H9 (cell line): ENCODE measurements around the gene C2orf81. TPM values are rescaled to one million over a fixed set of nuclear protein-coding genes. Genes with fewer than 3 reads are reported as not detected.
A peak's percentile ranks its signal among the peaks of the same experiment; 100 is the strongest.
"Not testable (repeated sequence)": the region's sequence is repeated elsewhere in the genome, so short reads cannot be mapped to it uniquely, and the experiment has no call there.

ENCODE experiments used
- DNase-seq: peaks from one replicate; pipeline ENCODE4 v3.0.0-alpha.2; 2017
- H2AFZ ChIP-seq: one replicate; pipeline ENCODE4 v1.6.1; 2013; ENCODE audit warnings: mild to moderate bottlenecking, low read length, control low read depth, moderate library complexity
- H2AK5ac ChIP-seq: 2 replicates; pipeline ENCODE4 v1.6.1; 2013; ENCODE audit warnings: low read length, control low read depth, mixed read lengths; ENCODE audit not compliant: insufficient read length
- H2BK120ac ChIP-seq: one replicate; pipeline ENCODE4 v1.6.1; 2013; ENCODE audit warnings: low read depth, mild to moderate bottlenecking, low read length, control low read depth, inconsistent platforms; ENCODE audit not compliant: poor library complexity, severe bottlenecking
- H2BK12ac ChIP-seq: 2 replicates; pipeline ENCODE4 v1.6.1; 2013; ENCODE audit warnings: low read length, control low read depth, mixed read lengths, low read depth; ENCODE audit not compliant: insufficient read length
- H2BK15ac ChIP-seq: 2 replicates; pipeline ENCODE4 v1.6.1; 2013; ENCODE audit warnings: low read depth, low read length, control low read depth
- H2BK20ac ChIP-seq: one replicate; pipeline ENCODE4 v1.6.1; 2013; ENCODE audit warnings: low read depth, mild to moderate bottlenecking, low read length, control low read depth, inconsistent platforms; ENCODE audit not compliant: poor library complexity, severe bottlenecking
- H2BK5ac ChIP-seq: 2 replicates; pipeline ENCODE4 v1.6.1; 2013; ENCODE audit warnings: low read length, control low read depth, mixed read lengths; ENCODE audit not compliant: insufficient read length
- H3K14ac ChIP-seq: 2 replicates; pipeline ENCODE4 v1.6.1; 2013; ENCODE audit warnings: low read length, control low read depth; ENCODE audit not compliant: insufficient read depth
- H3K18ac ChIP-seq: 2 replicates; pipeline ENCODE4 v1.6.1; 2013; ENCODE audit warnings: low read depth, mild to moderate bottlenecking, mixed read lengths, low read length, control low read depth; ENCODE audit not compliant: insufficient read length
- H3K23ac ChIP-seq: 2 replicates; pipeline ENCODE4 v1.6.1; 2013; ENCODE audit warnings: low read length, control low read depth, mixed read lengths, low read depth; ENCODE audit not compliant: insufficient read length
- H3K23me2 ChIP-seq: 2 replicates; pipeline ENCODE4 v1.6.1; 2013; ENCODE audit warnings: low read depth, mild to moderate bottlenecking, mixed read lengths, low read length, control low read depth; ENCODE audit not compliant: insufficient read length, poor library complexity, severe bottlenecking
- H3K27ac ChIP-seq: 2 replicates; pipeline ENCODE4 v1.5.1; 2013; ENCODE audit warnings: low read length, control low read depth, mixed read lengths, low read depth; ENCODE audit not compliant: insufficient read length
- H3K27me3 ChIP-seq: 2 replicates; pipeline ENCODE4 v1.6.1; 2013; ENCODE audit warnings: low read length, control low read depth, inconsistent platforms; ENCODE audit not compliant: insufficient read depth
- H3K4ac ChIP-seq: 2 replicates; pipeline ENCODE4 v1.6.1; 2013; ENCODE audit warnings: low read depth, mild to moderate bottlenecking, control low read depth, inconsistent platforms, low read length, moderate library complexity
- H3K4me1 ChIP-seq: 2 replicates; pipeline ENCODE4 v1.6.1; 2013; ENCODE audit warnings: low read length, control low read depth, inconsistent platforms; ENCODE audit not compliant: insufficient read depth
- H3K4me2 ChIP-seq: 2 replicates; pipeline ENCODE4 v1.6.1; 2013; ENCODE audit warnings: low read length, control low read depth, mixed read lengths; ENCODE audit not compliant: insufficient read length, insufficient read depth
- H3K56ac ChIP-seq: 2 replicates; pipeline ENCODE4 v1.6.1; 2013; ENCODE audit warnings: low read depth, mild to moderate bottlenecking, mixed read lengths, low read length, control low read depth; ENCODE audit not compliant: insufficient read length
- H3K79me1 ChIP-seq: 2 replicates; pipeline ENCODE4 v1.6.1; 2013; ENCODE audit warnings: low read depth, mild to moderate bottlenecking, moderate library complexity, low read length, control low read depth, inconsistent platforms; ENCODE audit not compliant: insufficient read depth, poor library complexity, severe bottlenecking
- H3K79me2 ChIP-seq: 2 replicates; pipeline ENCODE4 v1.6.1; 2013; ENCODE audit warnings: low read length, control low read depth, inconsistent platforms; ENCODE audit not compliant: insufficient read depth
- H3K9ac ChIP-seq: 2 replicates; pipeline ENCODE4 v1.6.1; 2013; ENCODE audit warnings: low read length, control low read depth, mixed read lengths; ENCODE audit not compliant: insufficient read length; ENCODE audit errors: extremely low read depth
- H3K9me3 ChIP-seq: one replicate; pipeline ENCODE4 v1.6.1; 2013; ENCODE audit warnings: low read depth, low read length, inconsistent platforms; ENCODE audit not compliant: control insufficient read depth
- H3T11ph ChIP-seq: one replicate; pipeline ENCODE4 v1.6.1; 2013; ENCODE audit warnings: mild to moderate bottlenecking, low read length, control low read depth, inconsistent platforms
- H4K20me1 ChIP-seq: one replicate; pipeline ENCODE4 v1.6.1; 2013; ENCODE audit not compliant: control insufficient read depth, insufficient read length, insufficient read depth
- H4K5ac ChIP-seq: 2 replicates; pipeline ENCODE4 v1.6.1; 2013; ENCODE audit warnings: low read depth, mild to moderate bottlenecking, mixed read lengths, low read length, control low read depth; ENCODE audit not compliant: insufficient read length
- H4K8ac ChIP-seq: replicated peaks from 2 replicates; pipeline ENCODE4 v1.6.1; 2013; ENCODE audit warnings: low read length, control low read depth, mixed read lengths, low read depth; ENCODE audit not compliant: insufficient read length
- H4K91ac ChIP-seq: 2 replicates; pipeline ENCODE4 v1.6.1; 2013; ENCODE audit warnings: low read depth, mild to moderate bottlenecking, moderate library complexity, mixed read lengths, low read length, control low read depth; ENCODE audit not compliant: insufficient read length
- H3K27ac Mint-ChIP-seq, 3 experiments: 2 replicates in 2 of 3; 3 replicates in 1 of 3; pipeline ENCODE4 v1.8.0; 2020 to 2021; ENCODE audit warnings: mixed read lengths in 3 of 3, mild to moderate bottlenecking in 1 of 3, moderate library complexity in 1 of 3
- H3K27me3 Mint-ChIP-seq: 2 replicates; pipeline ENCODE4 v1.8.0; 2021; ENCODE audit warnings: low read depth, mild to moderate bottlenecking, moderate library complexity, mixed read lengths
- H3K36me3 Mint-ChIP-seq, 3 experiments: 2 replicates in 2 of 3; 3 replicates in 1 of 3; pipeline ENCODE4 v1.8.0; 2020 to 2021; ENCODE audit warnings: low read depth in 3 of 3, mixed read lengths in 3 of 3; ENCODE audit not compliant: insufficient read depth in 1 of 3
- H3K4me1 Mint-ChIP-seq, 2 experiments: 2 replicates each; pipeline ENCODE4 v1.8.0; 2020; ENCODE audit warnings: mixed read lengths in 2 of 2
- H3K4me3 Mint-ChIP-seq, 2 experiments: 2 replicates in 1 of 2; 3 replicates in 1 of 2; pipeline ENCODE4 v1.8.0; 2020 to 2021; ENCODE audit warnings: mild to moderate bottlenecking in 2 of 2, mixed read lengths in 2 of 2, moderate library complexity in 1 of 2
- H3K9me3 Mint-ChIP-seq, 2 experiments: 2 replicates in 1 of 2; 3 replicates in 1 of 2; pipeline ENCODE4 v1.8.0; 2020; ENCODE audit warnings: mild to moderate bottlenecking in 2 of 2, mixed read lengths in 2 of 2, moderate library complexity in 1 of 2
- WGBS: extraction: QIAGEN DNeasy Blood & Tissue Kit; methylation state at CpG from one replicate; pipeline ENCODE4 v1.1.7; 2013; ENCODE audit warnings: missing lambda C conversion rate, low lambda C conversion rate, mixed read lengths; ENCODE audit not compliant: insufficient read length; ENCODE audit errors: extremely low coverage; 5-methylcytosine and 5-hydroxymethylcytosine counted together
- total RNA-seq: library from RNA; stranded (reverse); gene quantifications from 2 replicates; pipeline ENCODE4 v1.2.1, GENCODE V29; 2021
- TF ChIP-seq, protein P1 (sequence below): fragments of 200-600 bp; sonication (generic); conservative IDR thresholded peaks from 3 replicates; pipeline ENCODE4 v1.8.0; 2021; ENCODE audit warnings: antibody characterized with exemption, mild to moderate bottlenecking

Gene C2orf81
- total RNA-seq, 1 experiment from 2014 or later, result 3.5 TPM

- H3K14ac ChIP-seq, H3K4ac ChIP-seq, H4K20me1 ChIP-seq, H2BK120ac ChIP-seq, H4K91ac ChIP-seq, H4K8ac ChIP-seq, H3K4me1 ChIP-seq, H2BK15ac ChIP-seq, DNase-seq, H4K5ac ChIP-seq, H3K9me3 ChIP-seq, H3K27me3 ChIP-seq, H2BK12ac ChIP-seq, H3T11ph ChIP-seq, H3K18ac ChIP-seq, H3K9me3 Mint-ChIP-seq, H3K56ac ChIP-seq, H2AK5ac ChIP-seq, H3K79me1 ChIP-seq, H2BK5ac ChIP-seq, H2BK20ac ChIP-seq, H3K23ac ChIP-seq: not testable (repeated sequence)
- peak overlapping the region; percentile 15 for H3K9ac ChIP-seq
- H2AFZ ChIP-seq, result peak overlapping the region; percentile 48
- H3K27ac ChIP-seq, result peak overlapping the region; percentile 13
- peak overlapping the region; percentile 80 for H3K4me2 ChIP-seq
- peaks cover 18% of the 10 kb centered on the region; the same call in 1 of the 2 replicates for H3K79me2 ChIP-seq
- Mint-ChIP-seq H3K27ac (peak overlapping the region; percentile 37 to 98 (median 95); a peak in 5 of 7 replicates), H3K4me1 (peaks cover 23 to 25% of the 10 kb centered on the region in 2 experiments), H3K27me3 (peaks cover 20% of the 10 kb centered on the region), H3K36me3 (peaks cover 4 to 16% (median 14%) of the 10 kb centered on the region in 3 experiments), H3K4me3 (peak overlapping the region; percentile 95 to 99)
- WGBS, result no CpG with 5 or more reads among the region's 16 CpGs
- H3K23me2 ChIP-seq, result peaks cover 11% of the 10 kb centered on the region
- TF ChIP-seq, protein P1, sequence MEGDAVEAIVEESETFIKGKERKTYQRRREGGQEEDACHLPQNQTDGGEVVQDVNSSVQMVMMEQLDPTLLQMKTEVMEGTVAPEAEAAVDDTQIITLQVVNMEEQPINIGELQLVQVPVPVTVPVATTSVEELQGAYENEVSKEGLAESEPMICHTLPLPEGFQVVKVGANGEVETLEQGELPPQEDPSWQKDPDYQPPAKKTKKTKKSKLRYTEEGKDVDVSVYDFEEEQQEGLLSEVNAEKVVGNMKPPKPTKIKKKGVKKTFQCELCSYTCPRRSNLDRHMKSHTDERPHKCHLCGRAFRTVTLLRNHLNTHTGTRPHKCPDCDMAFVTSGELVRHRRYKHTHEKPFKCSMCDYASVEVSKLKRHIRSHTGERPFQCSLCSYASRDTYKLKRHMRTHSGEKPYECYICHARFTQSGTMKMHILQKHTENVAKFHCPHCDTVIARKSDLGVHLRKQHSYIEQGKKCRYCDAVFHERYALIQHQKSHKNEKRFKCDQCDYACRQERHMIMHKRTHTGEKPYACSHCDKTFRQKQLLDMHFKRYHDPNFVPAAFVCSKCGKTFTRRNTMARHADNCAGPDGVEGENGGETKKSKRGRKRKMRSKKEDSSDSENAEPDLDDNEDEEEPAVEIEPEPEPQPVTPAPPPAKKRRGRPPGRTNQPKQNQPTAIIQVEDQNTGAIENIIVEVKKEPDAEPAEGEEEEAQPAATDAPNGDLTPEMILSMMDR, result 0 out of 3 replicates have a peak, but pooled peaks have one; percentile 6
Measured at GRCh38 chr2:74442483-74443297, 21.3 kb upstream of the C2orf81 start.
